Activated CD8-positive, alpha-beta T cell treated with anti-CD3 and anti-CD28 coated beads for 36 hours (primary cell): Measurements from ENCODE around the gene SLC44A5. TPM values are rescaled to one million over a fixed set of nuclear protein-coding genes. Genes with fewer than 3 reads are reported as not detected.
"Not testable (repeated sequence)": the region's sequence is repeated elsewhere in the genome, so short reads cannot be mapped to it uniquely, and the experiment has no call there.

Source experiments
- ATAC-seq: fragments of 200-7000 bp; cut with Tn5 transposase; one replicate; pipeline ENCODE4 v1.10.0; 2021; ENCODE audit warnings: mild to moderate bottlenecking, moderate library complexity
- CTCF ChIA-PET: fragments of 350-600 bp; sonication (Branson Sonifier 250); formaldehyde crosslinking; loops from one replicate; lab custom pipeline; 2021; ENCODE audit warnings: antibody characterized with exemption; lab: Charles Lee
- POLR2A ChIA-PET: fragments of 350-600 bp; sonication (Branson Sonifier 250); formaldehyde crosslinking; loops from one replicate; lab custom pipeline; 2021; ENCODE audit warnings: antibody characterized with exemption; lab: Charles Lee
- DNase-seq: peaks from one replicate; pipeline ENCODE4 v3.0.0-alpha.2; 2020
- H3K27ac Mint-ChIP-seq: one replicate; pipeline ENCODE4 v1.8.0; 2021; ENCODE audit warnings: mild to moderate bottlenecking, mixed read lengths
- H3K27me3 Mint-ChIP-seq: one replicate; pipeline ENCODE4 v1.8.0; 2021; ENCODE audit warnings: mixed read lengths
- H3K36me3 Mint-ChIP-seq: one replicate; pipeline ENCODE4 v1.8.0; 2021; ENCODE audit warnings: low read depth, mixed read lengths
- H3K4me1 Mint-ChIP-seq: one replicate; pipeline ENCODE4 v1.8.0; 2021; ENCODE audit warnings: low read depth, mixed read lengths
- H3K4me3 Mint-ChIP-seq: one replicate; pipeline ENCODE4 v1.8.0; 2021; ENCODE audit warnings: mild to moderate bottlenecking, moderate library complexity, mixed read lengths
- H3K9me3 Mint-ChIP-seq: one replicate; pipeline ENCODE4 v1.8.0; 2021; ENCODE audit warnings: mixed read lengths
- intact Hi-C: fragments of 100-400 bp; cut with micrococcal nuclease; formaldehyde crosslinking; loops from one replicate; pipeline ENCODE4 v1.10.0; 2022
- total RNA-seq, 2 experiments: library from RNA; stranded (reverse); gene quantifications; one replicate each; pipeline ENCODE4 v1.2.3, GENCODE V29; 2021
- TF ChIP-seq, protein P1 (sequence below): fragments of 200-600 bp; IDR thresholded peaks from one replicate; pipeline ENCODE4 v1.8.0; 2022; ENCODE audit warnings: antibody characterized with exemption, mild to moderate bottlenecking

The SLC44A5 gene
- total RNA-seq, 2 experiments from 2014 or later, result 0.11 to 0.22 TPM

GRCh38 chr1:75373542-75374159 is 237.3 kb downstream of the SLC44A5 start:
- Mint-ChIP-seq H3K4me1 (no peaks in the 10 kb centered on the region), H3K4me3 (no peak overlapping the region), H3K9me3 (peaks cover 3% of the 10 kb centered on the region), H3K27ac (no peak overlapping the region), H3K27me3 (no peaks in the 10 kb centered on the region), H3K36me3 (no peaks in the 10 kb centered on the region)
- TF ChIP-seq, protein P1, sequence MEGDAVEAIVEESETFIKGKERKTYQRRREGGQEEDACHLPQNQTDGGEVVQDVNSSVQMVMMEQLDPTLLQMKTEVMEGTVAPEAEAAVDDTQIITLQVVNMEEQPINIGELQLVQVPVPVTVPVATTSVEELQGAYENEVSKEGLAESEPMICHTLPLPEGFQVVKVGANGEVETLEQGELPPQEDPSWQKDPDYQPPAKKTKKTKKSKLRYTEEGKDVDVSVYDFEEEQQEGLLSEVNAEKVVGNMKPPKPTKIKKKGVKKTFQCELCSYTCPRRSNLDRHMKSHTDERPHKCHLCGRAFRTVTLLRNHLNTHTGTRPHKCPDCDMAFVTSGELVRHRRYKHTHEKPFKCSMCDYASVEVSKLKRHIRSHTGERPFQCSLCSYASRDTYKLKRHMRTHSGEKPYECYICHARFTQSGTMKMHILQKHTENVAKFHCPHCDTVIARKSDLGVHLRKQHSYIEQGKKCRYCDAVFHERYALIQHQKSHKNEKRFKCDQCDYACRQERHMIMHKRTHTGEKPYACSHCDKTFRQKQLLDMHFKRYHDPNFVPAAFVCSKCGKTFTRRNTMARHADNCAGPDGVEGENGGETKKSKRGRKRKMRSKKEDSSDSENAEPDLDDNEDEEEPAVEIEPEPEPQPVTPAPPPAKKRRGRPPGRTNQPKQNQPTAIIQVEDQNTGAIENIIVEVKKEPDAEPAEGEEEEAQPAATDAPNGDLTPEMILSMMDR, result no peak
- no peak for ATAC-seq
- intact Hi-C loops, result no loop called here
- DNase-seq, result no peak
- ChIA-PET POLR2A (no interaction called here), CTCF (no interaction called here)

- Mint-ChIP-seq H3K36me3 (no peaks in the 10 kb centered on the region), H3K4me3 (no peak overlapping the region), H3K4me1 (no peaks in the 10 kb centered on the region), H3K9me3 (peaks cover 18% of the 10 kb centered on the region), H3K27me3 (no peaks in the 10 kb centered on the region), H3K27ac (no peak overlapping the region)
- TF ChIP-seq, protein P1, result no peak
- DNase-seq (no peak), ATAC-seq (no peak)
- ChIA-PET CTCF (no interaction called here), POLR2A (no interaction called here)
- intact Hi-C loops, result no loop called here
These were observed 244.3 kb downstream of the SLC44A5 start for GRCh38 chr1:75366595-75366994.

DNA sequence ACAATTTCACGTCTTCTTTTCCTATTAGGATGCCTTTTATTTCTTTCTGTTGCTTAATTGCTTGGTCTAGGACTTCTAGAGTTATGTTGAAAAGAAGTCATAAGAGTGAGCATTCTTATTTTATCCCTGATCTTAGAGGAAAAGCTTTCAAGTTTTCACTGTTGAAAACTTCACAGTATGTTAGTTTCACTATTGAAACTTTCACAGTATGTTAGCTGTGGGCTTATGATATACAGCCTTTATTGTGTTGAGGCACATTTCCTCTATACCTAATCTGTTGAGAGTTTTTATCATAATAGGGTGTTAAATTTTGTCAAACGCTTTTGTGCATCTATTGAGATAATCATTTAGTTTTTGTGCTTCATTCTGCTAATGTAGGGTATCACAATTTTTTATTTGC is 249.7 kb downstream of the SLC44A5 start:
- Mint-ChIP-seq H3K4me1 (no peaks in the 10 kb centered on the region), H3K4me3 (no peak overlapping the region), H3K27ac (no peak overlapping the region), H3K36me3 (no peaks in the 10 kb centered on the region), H3K9me3 (peaks cover 13% of the 10 kb centered on the region), H3K27me3 (no peaks in the 10 kb centered on the region)
- intact Hi-C loops, result no loop called here
- ChIA-PET CTCF (no interaction called here), POLR2A (no interaction called here)
- TF ChIP-seq, protein P1, result no peak
- ATAC-seq, result no peak
- DNase-seq, result no peak

DNA sequence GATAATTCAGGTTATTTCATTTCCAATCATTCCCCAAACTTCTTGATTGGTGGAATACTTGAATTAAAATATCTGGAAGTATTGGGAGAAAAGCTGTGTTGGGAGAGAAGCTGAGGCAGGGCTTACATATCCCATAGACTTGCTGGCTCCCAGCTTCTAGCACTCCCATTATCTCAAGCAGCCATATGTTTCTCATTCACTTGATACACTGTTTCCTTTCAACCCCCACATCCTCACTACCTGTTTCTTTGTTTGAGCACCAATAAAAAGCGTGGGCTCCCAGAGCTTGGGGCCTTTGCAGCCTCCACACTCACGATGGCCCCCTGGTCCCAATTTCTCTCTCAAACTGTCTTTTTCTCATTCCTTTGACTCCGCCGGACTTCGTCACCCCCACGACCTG is 256.6 kb downstream of the SLC44A5 start:
- H3K4me1 Mint-ChIP-seq, H3K27me3 Mint-ChIP-seq, CTCF ChIA-PET, intact Hi-C loops, H3K36me3 Mint-ChIP-seq, H3K9me3 Mint-ChIP-seq, H3K4me3 Mint-ChIP-seq, H3K27ac Mint-ChIP-seq, ATAC-seq, DNase-seq: not testable (repeated sequence)
- POLR2A ChIA-PET, result interaction anchor here (0.6 kb wide), 1 partner anchor 209 kb away, joined by 3 read pairs; no protein-coding TSS in a partner anchor

DNA sequence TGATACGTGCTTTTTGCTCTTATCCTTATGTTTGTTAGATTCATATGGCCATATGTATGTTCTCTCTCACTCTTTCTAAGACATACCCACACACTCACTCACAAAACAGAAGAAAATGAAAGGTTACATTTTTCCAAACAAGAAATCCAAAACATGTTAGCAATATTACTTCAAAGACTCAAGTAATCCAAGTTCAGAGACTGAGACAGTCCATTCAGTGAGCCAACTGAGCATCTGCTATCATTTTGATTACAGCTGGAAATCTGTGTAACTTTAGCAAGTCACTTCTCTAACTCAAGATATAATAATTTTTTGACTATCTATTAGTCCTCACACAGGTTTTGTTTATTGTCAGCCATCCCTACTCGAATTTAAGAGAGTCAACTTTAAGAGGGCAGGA is 257.9 kb downstream of the SLC44A5 start:
- TF ChIP-seq, protein P1, result no peak
- Mint-ChIP-seq H3K4me1 (no peaks in the 10 kb centered on the region), H3K9me3 (peaks cover 9% of the 10 kb centered on the region), H3K27me3 (no peaks in the 10 kb centered on the region), H3K36me3 (no peaks in the 10 kb centered on the region), H3K4me3 (no peak overlapping the region), H3K27ac (no peak overlapping the region)
- intact Hi-C loops, result no loop called here
- DNase-seq, result no peak
- ChIA-PET CTCF (interaction anchor here (1.5 kb wide), 1 partner anchor 11 kb away, joined by 4 read pairs; no protein-coding TSS in a partner anchor), POLR2A (no interaction called here)
- no peak for ATAC-seq
